GM10248 (cell line): ENCODE data around the gene DDX39A.
A peak's percentile ranks its signal among the peaks of the same experiment; 100 is the strongest.

Experiments used
- CTCF ChIA-PET: fragments of 300-600 bp; sonication (Branson Sonifier 250); formaldehyde crosslinking; extraction: SDS; loops from one replicate; lab custom pipeline; 2021; ENCODE audit warnings: antibody characterized with exemption; lab: Yijun Ruan, JAX
- POLR2A ChIA-PET: fragments of 350-650 bp; sonication (Branson Sonifier 250); formaldehyde crosslinking; extraction: SDS; loops from one replicate; lab custom pipeline; 2020; ENCODE audit warnings: antibody characterized with exemption; lab: Yijun Ruan, JAX
- DNase-seq: peaks from one replicate; pipeline ENCODE4 v3.0.0; 2012; ENCODE audit errors: extremely low spot score
- TF ChIP-seq, protein P1 (sequence below): IDR thresholded peaks from 2 replicates; pipeline ENCODE4 v1.5.1; 2012; ENCODE audit warnings: mild to moderate bottlenecking, low read depth; ENCODE audit errors: extremely low read depth, missing control alignments, control extremely low read depth

Gene DDX39A

GRCh38 chr19:14410091-14411051 is 8.8 kb downstream of the DDX39A start:
- DNase-seq = peak; percentile 5

GRCh38 chr19:14409146-14410023 is 9.8 kb downstream of the DDX39A start:
- TF ChIP-seq, protein P1, sequence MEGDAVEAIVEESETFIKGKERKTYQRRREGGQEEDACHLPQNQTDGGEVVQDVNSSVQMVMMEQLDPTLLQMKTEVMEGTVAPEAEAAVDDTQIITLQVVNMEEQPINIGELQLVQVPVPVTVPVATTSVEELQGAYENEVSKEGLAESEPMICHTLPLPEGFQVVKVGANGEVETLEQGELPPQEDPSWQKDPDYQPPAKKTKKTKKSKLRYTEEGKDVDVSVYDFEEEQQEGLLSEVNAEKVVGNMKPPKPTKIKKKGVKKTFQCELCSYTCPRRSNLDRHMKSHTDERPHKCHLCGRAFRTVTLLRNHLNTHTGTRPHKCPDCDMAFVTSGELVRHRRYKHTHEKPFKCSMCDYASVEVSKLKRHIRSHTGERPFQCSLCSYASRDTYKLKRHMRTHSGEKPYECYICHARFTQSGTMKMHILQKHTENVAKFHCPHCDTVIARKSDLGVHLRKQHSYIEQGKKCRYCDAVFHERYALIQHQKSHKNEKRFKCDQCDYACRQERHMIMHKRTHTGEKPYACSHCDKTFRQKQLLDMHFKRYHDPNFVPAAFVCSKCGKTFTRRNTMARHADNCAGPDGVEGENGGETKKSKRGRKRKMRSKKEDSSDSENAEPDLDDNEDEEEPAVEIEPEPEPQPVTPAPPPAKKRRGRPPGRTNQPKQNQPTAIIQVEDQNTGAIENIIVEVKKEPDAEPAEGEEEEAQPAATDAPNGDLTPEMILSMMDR = no peak
- no peak for DNase-seq
- ChIA-PET CTCF (interaction anchor here (0.7 to 1.4 kb wide), 2 partner anchors 26 to 72 kb away, joined by 3 to 4 read pairs; no protein-coding TSS in a partner anchor), POLR2A (interaction anchor here (0.5 to 0.6 kb wide), 2 partner anchors 91 to 178 kb away, joined by 7 read pairs; no protein-coding TSS in a partner anchor)

More at GRCh38 chr19:14410091-14411051, 8.8 kb downstream of the DDX39A start:
- TF ChIP-seq, protein P1 = no peak
- ChIA-PET CTCF (interaction anchor here (0.7 to 1.4 kb wide), 2 partner anchors 27 to 71 kb away, joined by 3 to 4 read pairs; no protein-coding TSS in a partner anchor), POLR2A (interaction anchor here (0.5 to 0.6 kb wide), 2 partner anchors 90 to 179 kb away, joined by 7 read pairs; no protein-coding TSS in a partner anchor)

- CTCF ChIA-PET = no interaction called here
- TF ChIP-seq, protein P1 = no peak
- POLR2A ChIA-PET = no interaction called here
- DNase-seq = no peak
These were observed 10.5 kb downstream of the DDX39A start for GRCh38 chr19:14408491-14409145.

GRCh38 chr19:14407605-14408484 is 11.3 kb downstream of the DDX39A start:
- ChIA-PET POLR2A (interaction anchor here (0.6 kb wide), 1 partner anchor 14 kb away, joined by 4 read pairs; no protein-coding TSS in a partner anchor), CTCF (interaction anchor here (2.0 to 2.5 kb wide), 3 partner anchors 9 to 26 kb away, joined by 9 to 11 read pairs (median 11); partner anchors contain the start of genes ADGRE5 and PKN1)
- TF ChIP-seq, protein P1 = no peak
- no peak for DNase-seq

DNA sequence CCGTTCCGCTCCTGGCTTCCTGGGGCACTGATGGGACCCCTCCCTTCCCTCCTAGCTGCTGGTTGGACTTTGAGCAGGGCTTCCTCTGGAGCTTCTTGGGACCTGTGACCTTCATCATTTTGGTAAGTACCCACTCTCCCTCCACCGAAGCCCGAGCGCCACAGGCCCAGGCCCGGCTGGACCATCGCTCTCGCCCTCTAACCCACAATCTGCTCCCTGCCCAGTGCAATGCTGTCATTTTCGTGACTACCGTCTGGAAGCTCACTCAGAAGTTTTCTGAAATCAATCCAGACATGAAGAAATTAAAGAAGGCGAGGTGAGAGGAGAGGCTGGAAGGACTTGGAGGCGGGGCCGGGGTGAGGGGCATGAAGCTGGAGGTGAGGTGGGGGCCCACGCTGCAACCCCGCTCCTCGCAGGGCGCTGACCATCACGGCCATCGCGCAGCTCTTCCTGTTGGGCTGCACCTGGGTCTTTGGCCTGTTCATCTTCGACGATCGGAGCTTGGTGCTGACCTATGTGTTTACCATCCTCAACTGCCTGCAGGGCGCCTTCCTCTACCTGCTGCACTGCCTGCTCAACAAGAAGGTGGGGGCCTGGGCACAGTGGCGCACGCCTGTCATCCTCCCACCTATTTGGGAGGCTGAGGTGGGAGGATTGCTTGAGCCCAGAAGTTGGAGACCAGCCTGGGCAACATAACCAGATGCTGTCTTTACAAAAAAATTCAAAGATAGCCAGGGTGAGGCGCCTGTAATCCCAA is 12.3 kb downstream of the DDX39A start:
- POLR2A ChIA-PET = interaction anchor here (0.5 to 2.4 kb wide), 5 partner anchors 8 to 1503 kb away, joined by 3 to 7 read pairs (median 6); partner anchors contain the start of gene DNAJB1
- CTCF ChIA-PET = interaction anchor here (0.6 to 2.9 kb wide), 23 partner anchors 8 to 270 kb away, joined by 3 to 17 read pairs (median 6); partner anchors contain the start of genes ADGRE5, ASF1B, DDX39A and PKN1
- no peak for DNase-seq
- TF ChIP-seq, protein P1 = no peak
